DOHH2 (cell line): ENCODE results near the gene TRIM46.

Experiments used
- CTCF ChIP-seq: fragments of 200-600 bp; sonication (generic); IDR thresholded peaks from one replicate; pipeline ENCODE4 v1.5.1; 2014; ENCODE audit warnings: antibody characterized with exemption, mild to moderate bottlenecking, low read depth, low read length; ENCODE audit not compliant: poor library complexity, severe bottlenecking
- EZH2phosphoT487 ChIP-seq: fragments of 200-600 bp; sonication (generic); IDR thresholded peaks from 2 replicates; pipeline ENCODE4 v1.6.1; 2017; ENCODE audit warnings: borderline replicate concordance, mild to moderate bottlenecking, antibody characterized with exemption, low read length, moderate library complexity, mixed read lengths

GRCh38 chr1:155136748-155137147, 36.9 kb upstream of the TRIM46 start:
- TF ChIP-seq CTCF (no peak), EZH2phosphoT487 (no peak)
